Measurements from ENCODE around the gene KLHDC4. TPM values are rescaled to one million over a fixed set of nuclear protein-coding genes. Genes with fewer than 3 reads are reported as not detected.

The KLHDC4 gene
- total RNA-seq, 2 experiments from 2014 or later = 65.9 to 70.2 TPM

DNA sequence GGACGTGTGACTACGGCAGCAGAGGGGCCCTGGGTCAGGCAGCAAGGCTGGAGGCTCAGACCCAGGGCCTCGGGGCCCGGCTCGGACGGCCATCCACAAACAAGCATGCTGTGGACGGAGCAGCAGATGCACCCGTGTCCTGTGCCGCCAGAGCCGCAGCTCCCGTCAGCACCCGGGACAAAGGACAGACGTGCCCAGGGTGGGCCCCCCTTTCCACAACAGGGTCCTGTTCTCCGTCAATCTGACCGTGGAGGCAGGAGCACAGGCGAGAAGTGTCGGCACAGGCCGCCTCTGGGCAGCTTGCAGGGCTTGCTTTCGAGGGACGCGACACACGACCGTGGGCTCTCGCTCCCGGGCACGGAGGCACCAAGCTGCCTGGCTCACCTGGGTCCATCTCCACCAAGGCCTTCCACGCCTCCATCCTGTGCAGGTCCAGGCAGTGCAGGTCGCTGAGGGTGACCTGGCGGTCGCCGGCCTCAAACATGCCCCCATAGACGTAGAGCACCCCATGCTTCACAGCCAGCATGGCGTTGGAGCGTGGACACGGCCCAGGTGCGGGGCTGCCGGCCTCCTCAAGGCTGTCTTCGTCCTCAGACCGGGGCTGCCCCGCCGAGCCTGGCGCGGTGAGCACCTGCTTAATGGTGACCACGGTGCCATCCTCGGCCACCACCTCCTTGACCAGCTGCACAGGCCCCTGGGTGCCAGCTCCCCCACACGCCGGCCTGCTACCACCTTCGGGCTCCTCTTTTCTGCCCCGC lies 56.7 kb downstream of the KLHDC4 start:
- CTCF ChIA-PET = no interaction called here
- POLR2A ChIA-PET = interaction anchor here (0.6 kb wide), 1 partner anchor 227 kb away, joined by 3 read pairs; no protein-coding TSS in a partner anchor
- Mint-ChIP-seq H3K9me3 (no peaks in the 10 kb centered on the region), H3K4me1 (ENCODE audit: low read depth) (peaks cover 17% of the 10 kb centered on the region), H3K36me3 (peaks cover 17% of the 10 kb centered on the region), H3K27ac (no peak overlapping the region), H3K27me3 (no peaks in the 10 kb centered on the region), H3K4me3 (no peak overlapping the region)
- intact Hi-C loops (cut with micrococcal nuclease) = no loop called here
- DNase-seq = no peak

DNA sequence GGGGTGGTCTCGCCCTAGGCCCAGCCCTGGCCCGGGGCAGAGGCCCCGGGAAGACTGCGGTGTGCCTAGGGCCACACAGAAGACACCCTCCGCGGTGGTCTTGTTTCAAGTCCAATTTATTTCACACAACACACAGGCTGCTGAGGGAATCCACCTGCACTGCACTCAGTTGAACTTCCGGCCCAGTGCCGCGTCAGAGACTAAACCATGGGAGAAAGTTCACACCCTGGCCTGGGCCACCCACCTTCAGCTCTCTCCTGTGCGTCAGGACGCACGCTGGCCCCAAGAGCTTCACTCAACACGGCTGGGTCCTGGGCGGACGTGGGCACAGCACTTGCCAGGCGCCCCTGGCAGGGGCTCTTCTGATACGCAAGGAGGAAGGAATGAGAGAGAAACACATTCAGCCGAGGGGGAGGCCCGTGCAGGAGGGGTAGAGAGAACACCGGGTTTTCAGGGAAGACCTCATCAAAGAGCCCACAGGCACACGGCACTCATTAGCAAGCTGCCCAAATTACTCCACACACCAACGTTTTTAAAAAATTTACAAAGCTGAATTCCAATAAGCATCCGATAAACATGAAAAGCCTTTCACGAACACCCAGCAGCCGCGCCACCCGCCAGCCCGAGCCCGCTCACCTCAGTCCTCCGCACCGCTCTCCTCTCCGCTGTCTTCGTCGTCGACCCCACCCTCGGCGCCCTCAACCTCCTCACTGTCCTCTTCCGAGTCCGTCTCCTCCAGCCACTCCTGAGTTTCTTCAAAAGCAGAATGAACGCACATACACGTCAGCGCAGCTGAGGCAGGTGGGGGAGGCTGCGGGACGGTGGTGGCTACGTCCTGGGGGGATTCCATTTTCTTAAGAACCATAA lies 57.8 kb downstream of the KLHDC4 start:
- Mint-ChIP-seq H3K27ac (no peak overlapping the region), H3K4me3 (no peak overlapping the region), H3K4me1 (ENCODE audit: low read depth) (peaks cover 14% of the 10 kb centered on the region), H3K36me3 (peaks cover 18% of the 10 kb centered on the region), H3K9me3 (no peaks in the 10 kb centered on the region), H3K27me3 (no peaks in the 10 kb centered on the region)
- CTCF ChIA-PET = interaction anchor here (0.6 kb wide), 1 partner anchor 163 kb away, joined by 3 read pairs; no protein-coding TSS in a partner anchor
- DNase-seq = no peak
- POLR2A ChIA-PET = no interaction called here
- intact Hi-C loops (cut with micrococcal nuclease) = no loop called here

DNA sequence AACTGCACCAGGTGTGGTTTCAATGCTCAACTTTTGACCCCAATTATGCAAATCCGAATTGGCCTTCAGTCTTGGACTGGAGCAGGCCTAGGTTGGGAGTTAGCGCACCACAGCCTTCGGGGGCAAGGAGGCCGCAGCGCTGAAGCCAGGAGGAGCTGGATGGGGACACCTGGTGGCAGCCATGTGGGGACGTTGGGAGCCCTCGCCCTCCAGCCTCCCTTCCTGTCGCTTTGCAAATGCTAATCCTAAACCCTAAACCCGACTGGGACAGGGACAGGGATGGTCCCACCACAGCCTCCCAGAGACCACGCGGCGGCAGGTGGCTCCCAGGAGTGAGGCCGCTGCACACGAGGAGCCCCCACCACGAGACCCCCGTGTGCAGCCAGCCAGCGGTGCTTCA lies 58.7 kb downstream of the KLHDC4 start:
- intact Hi-C loops (cut with micrococcal nuclease) = no loop called here
- no peak for DNase-seq
- no peak overlapping the region for H3K27ac Mint-ChIP-seq
- ChIA-PET CTCF (no interaction called here), POLR2A (no interaction called here)
- no peak overlapping the region for H3K4me3 Mint-ChIP-seq
- H3K4me1 Mint-ChIP-seq (ENCODE audit: low read depth) = peaks cover 20% of the 10 kb centered on the region
- H3K36me3 Mint-ChIP-seq = peaks cover 22% of the 10 kb centered on the region
- no peaks in the 10 kb centered on the region for H3K27me3 Mint-ChIP-seq
- H3K9me3 Mint-ChIP-seq = no peaks in the 10 kb centered on the region

DNA sequence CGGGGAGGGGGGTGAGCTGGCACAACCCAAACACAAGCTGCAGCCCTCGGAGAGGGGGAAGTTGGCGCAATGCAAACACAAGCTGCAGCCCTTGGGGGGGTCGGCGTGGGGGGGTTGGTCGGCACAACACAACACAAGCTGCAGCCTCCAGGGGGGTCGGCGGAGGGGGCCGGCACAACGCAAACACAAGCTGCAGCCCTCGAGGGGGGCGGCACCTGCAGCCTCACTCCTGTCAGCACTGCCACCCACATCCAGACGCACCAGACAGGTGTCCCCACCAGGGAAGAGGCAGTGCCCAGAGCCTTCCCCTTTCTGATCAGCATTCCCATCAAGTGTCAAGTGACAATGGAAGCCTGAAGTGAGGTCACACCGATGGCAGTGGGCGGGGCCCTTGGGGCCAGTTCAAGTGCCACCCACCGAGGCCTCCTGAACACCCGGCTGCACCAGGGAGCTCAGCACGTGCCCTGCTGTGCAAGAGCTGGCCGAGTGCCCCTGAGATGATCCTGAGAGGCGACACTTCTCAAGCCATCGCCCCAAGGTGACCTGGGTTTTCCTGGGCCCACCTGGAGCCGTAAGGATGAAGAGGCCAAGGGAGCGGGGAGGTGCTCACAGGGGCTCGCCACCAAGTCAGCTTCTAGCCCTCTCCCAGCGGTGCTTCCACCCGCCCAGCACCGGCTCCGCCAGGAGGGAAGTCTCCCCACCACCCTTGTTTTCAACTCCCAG lies 59.3 kb downstream of the KLHDC4 start:
- ChIA-PET CTCF (interaction anchor here (1.2 kb wide), 1 partner anchor 72 kb away, joined by 3 read pairs; no protein-coding TSS in a partner anchor), POLR2A (no interaction called here)
- Mint-ChIP-seq H3K27me3 (no peaks in the 10 kb centered on the region), H3K9me3 (no peaks in the 10 kb centered on the region), H3K4me3 (no peak overlapping the region), H3K36me3 (peaks cover 25% of the 10 kb centered on the region), H3K4me1 (ENCODE audit: low read depth) (peaks cover 26% of the 10 kb centered on the region), H3K27ac (no peak overlapping the region)
- intact Hi-C loops (cut with micrococcal nuclease) = no loop called here
- no peak for DNase-seq

DNA sequence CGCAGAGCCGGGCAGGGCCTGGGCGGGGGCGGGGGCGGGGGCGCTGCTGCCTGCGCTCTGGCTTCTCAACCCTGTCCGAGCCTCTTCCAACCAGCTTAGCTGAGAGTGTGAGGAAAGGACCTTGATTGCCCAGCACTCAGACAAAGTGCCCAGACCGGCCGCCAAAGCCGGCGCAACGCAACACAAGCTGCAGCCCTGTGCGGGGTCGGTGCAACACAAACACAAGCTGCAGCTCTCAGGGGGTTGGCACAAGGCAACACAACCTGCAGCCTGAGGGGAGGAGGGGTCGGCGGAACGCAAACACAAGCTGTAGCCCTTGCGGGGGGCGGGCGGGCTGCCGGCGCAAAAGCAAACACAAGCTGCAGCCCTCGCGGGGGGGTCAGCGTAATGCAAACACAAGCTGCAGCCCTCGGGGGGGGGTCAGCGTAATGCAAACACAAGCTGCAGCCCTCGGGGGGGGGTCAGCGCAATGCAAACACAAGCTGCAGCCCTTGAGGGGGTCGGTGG lies 60.0 kb downstream of the KLHDC4 start:
- Mint-ChIP-seq H3K27me3 (no peaks in the 10 kb centered on the region), H3K9me3 (no peaks in the 10 kb centered on the region), H3K4me3 (no peak overlapping the region), H3K27ac (no peak overlapping the region), H3K4me1 (ENCODE audit: low read depth) (peaks cover 29% of the 10 kb centered on the region), H3K36me3 (peaks cover 25% of the 10 kb centered on the region)
- ChIA-PET POLR2A (no interaction called here), CTCF (interaction anchor here (1.2 kb wide), 1 partner anchor 73 kb away, joined by 3 read pairs; no protein-coding TSS in a partner anchor)
- intact Hi-C loops (cut with micrococcal nuclease) = no loop called here
- no peak for DNase-seq

DNA sequence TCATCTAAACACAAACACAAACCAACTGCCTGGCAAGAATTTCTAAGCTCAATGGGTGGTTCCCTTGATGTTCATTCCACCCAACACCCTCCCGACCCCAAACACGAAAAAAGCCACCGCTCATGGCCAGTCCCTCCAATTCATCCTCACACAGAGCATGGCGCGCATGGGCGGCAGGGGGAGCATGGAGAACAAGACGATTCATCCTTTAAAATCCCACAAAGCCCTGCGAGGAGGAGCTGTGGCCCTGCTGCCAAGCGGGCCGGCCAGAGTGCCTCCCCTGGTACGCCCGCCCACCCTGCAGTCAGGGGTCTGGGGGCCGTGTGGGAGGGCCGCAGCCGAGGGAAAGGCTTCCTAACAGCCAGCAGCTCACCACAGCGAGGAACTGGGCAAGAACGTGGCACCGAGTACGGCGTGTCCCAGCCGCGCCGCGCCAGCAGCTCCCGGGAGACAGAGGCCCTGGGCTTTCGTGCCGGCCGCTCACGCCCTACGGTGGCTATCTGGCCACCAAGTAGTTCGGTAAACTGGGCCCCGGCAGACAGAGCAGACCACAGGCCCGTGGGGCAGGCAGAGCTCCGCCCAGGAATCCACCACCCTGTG lies 60.9 kb downstream of the KLHDC4 start:
- intact Hi-C loops (cut with micrococcal nuclease) = no loop called here
- peaks cover 19% of the 10 kb centered on the region for H3K36me3 Mint-ChIP-seq
- POLR2A ChIA-PET = no interaction called here
- H3K9me3 Mint-ChIP-seq = no peaks in the 10 kb centered on the region
- H3K27ac Mint-ChIP-seq = no peak overlapping the region
- no peak for DNase-seq
- no peaks in the 10 kb centered on the region for H3K27me3 Mint-ChIP-seq
- CTCF ChIA-PET = no interaction called here
- no peak overlapping the region for H3K4me3 Mint-ChIP-seq
- H3K4me1 Mint-ChIP-seq (ENCODE audit: low read depth) = peaks cover 33% of the 10 kb centered on the region

DNA sequence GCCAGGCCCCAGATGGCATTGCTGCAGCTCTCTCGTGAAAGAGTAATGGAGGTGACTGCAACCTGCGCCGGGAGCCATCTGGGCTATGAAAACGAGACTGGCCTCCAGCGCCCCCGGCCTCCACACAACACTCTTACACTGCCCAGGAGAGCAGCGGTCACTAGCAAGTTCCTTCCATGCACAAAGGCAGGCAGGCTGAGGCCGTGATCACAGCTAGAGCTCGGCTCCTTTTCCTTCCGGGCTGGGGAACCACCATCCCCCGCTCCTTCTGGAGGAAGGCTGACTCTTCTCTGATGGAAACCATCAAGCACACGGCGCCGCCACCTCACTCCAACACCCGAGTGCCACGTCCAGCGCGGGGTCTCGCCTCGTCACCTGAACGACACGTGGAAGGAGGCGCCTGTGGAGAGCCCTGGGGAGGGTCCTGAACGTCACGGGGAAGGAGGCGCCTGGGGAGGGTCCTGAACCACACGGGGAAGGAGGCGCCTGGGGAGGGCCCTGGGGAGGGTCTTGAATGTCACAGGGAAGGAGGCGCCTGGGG lies 61.9 kb downstream of the KLHDC4 start:
- DNase-seq = no peak
- intact Hi-C loops (cut with micrococcal nuclease) = no loop called here
- H3K4me3 Mint-ChIP-seq = no peak overlapping the region
- POLR2A ChIA-PET = no interaction called here
- peak overlapping the region; percentile 49 for H3K27ac Mint-ChIP-seq
- H3K36me3 Mint-ChIP-seq = peaks cover 19% of the 10 kb centered on the region
- H3K27me3 Mint-ChIP-seq = no peaks in the 10 kb centered on the region
- CTCF ChIA-PET = interaction anchor here (1.7 kb wide), 1 partner anchor 11 kb away, joined by 3 read pairs; no protein-coding TSS in a partner anchor
- H3K4me1 Mint-ChIP-seq (ENCODE audit: low read depth) = peaks cover 40% of the 10 kb centered on the region
- H3K9me3 Mint-ChIP-seq = no peaks in the 10 kb centered on the region

DNA sequence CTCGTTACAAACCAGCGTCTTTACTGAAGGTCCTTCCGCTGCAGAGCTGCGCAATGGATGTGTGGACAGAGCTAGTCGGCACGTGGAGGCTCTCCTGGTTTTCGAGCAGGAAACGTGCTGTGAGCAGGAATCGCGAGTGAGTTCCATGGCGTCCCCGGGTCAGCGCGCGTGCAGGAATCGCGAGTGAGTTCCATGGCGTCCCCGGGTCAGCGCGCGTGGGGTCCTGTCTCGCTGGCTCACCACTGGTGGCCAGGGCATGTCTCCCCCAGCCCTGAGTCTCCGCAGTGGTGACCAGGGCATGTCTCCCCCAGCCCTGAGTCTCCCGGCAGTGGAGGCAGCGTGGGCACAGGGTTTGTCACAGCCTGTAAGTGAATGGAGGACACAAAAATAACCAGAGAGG lies 62.7 kb downstream of the KLHDC4 start:
- intact Hi-C loops (cut with micrococcal nuclease) = no loop called here
- DNase-seq = no peak
- ChIA-PET CTCF (interaction anchor here (0.7 to 1.7 kb wide), 4 partner anchors 10 to 194 kb away, joined by 3 to 7 read pairs (median 4); no protein-coding TSS in a partner anchor), POLR2A (no interaction called here)
- Mint-ChIP-seq H3K4me3 (no peak overlapping the region), H3K27ac (peak overlapping the region; percentile 69), H3K4me1 (ENCODE audit: low read depth) (peaks cover 49% of the 10 kb centered on the region), H3K36me3 (peaks cover 17% of the 10 kb centered on the region), H3K27me3 (no peaks in the 10 kb centered on the region), H3K9me3 (no peaks in the 10 kb centered on the region)

DNA sequence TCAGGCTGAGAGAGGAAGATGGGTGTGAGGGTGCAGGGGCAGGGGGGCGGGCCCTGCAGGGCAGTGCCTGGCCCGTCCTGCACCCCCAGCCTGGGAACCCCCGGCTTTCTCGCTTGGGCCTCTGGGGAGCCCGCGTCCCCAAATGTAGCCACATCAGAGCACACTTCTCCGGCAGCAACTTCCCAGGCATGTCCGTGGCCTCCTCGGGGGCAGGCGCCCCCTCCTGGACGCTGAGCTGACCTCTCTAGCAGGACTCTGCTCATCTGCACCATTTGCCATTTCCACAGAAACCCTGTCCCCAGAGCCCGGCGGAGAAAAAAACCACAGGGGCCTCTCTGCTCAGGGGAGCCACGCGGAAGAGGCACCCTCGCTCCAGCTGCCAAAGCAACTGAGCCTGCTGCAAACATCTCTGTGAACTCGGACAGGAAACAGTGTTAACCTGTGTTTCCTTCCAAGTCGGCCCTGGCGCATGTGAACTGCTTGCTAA lies 63.4 kb downstream of the KLHDC4 start:
- CTCF ChIA-PET = interaction anchor here (0.6 to 1.7 kb wide), 9 partner anchors 9 to 195 kb away, joined by 3 to 7 read pairs (median 3); partner anchors contain the start of gene KLHDC4
- Mint-ChIP-seq H3K36me3 (peaks cover 17% of the 10 kb centered on the region), H3K4me1 (ENCODE audit: low read depth) (peaks cover 54% of the 10 kb centered on the region), H3K27ac (peak overlapping the region; percentile 69), H3K27me3 (no peaks in the 10 kb centered on the region), H3K4me3 (no peak overlapping the region), H3K9me3 (no peaks in the 10 kb centered on the region)
- intact Hi-C loops (cut with micrococcal nuclease) = no loop called here
- POLR2A ChIA-PET = no interaction called here
- peak; percentile 76 for DNase-seq

DNA sequence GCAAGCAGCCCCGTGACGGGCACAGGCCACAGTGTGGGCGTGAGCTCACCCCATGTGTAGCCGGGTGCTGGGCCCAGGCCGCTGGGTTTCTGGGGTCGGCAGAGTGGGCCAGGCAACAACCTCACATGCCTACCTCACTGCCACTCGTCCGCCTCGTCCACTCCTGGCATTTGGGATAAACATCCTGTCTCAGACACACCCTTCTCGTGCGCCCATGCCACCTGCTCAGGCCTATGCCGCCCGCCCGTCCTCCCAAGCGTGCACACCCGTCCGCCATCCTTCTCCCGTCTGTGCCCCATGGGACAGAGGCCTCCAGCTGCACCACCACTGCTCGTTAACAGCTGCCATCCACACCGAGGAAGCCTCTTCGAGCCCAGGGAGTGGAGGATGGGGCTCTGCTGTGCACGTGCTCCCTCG lies 64.3 kb downstream of the KLHDC4 start:
- Mint-ChIP-seq H3K36me3 (peaks cover 14% of the 10 kb centered on the region), H3K27ac (peak overlapping the region; percentile 69), H3K4me1 (ENCODE audit: low read depth) (peaks cover 54% of the 10 kb centered on the region), H3K9me3 (no peaks in the 10 kb centered on the region), H3K4me3 (no peak overlapping the region), H3K27me3 (no peaks in the 10 kb centered on the region)
- CTCF ChIA-PET = interaction anchor here (0.9 to 1.3 kb wide), 3 partner anchors 13 to 78 kb away, joined by 3 read pairs; no protein-coding TSS in a partner anchor
- POLR2A ChIA-PET = no interaction called here
- DNase-seq = no peak
- intact Hi-C loops (cut with micrococcal nuclease) = no loop called here

DNA sequence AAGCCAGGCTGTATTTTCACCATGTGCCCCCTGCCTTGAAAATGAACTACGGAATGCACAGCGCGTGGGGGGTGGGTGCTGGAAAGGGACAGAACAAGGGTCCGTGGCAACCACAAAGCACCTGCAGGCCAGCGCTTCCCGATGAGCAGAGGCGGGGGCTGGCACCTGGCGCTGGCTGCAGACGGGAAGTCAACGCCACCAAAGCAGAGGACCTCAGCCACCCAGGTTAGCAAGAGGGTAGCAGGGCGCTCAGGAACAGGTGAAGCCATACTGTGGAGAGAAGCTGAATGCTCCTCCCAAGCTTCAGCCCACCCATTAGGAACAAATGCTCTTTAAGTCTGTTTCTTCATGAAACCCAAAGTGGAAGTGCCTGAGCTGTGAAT lies 64.7 kb downstream of the KLHDC4 start:
- ChIA-PET CTCF (interaction anchor here (0.9 kb wide), 1 partner anchor 78 kb away, joined by 3 read pairs; no protein-coding TSS in a partner anchor), POLR2A (no interaction called here)
- H3K27me3 Mint-ChIP-seq = no peaks in the 10 kb centered on the region
- no peak overlapping the region for H3K4me3 Mint-ChIP-seq
- H3K27ac Mint-ChIP-seq = no peak overlapping the region
- H3K36me3 Mint-ChIP-seq = peaks cover 17% of the 10 kb centered on the region
- peaks cover 54% of the 10 kb centered on the region for H3K4me1 Mint-ChIP-seq (ENCODE audit: low read depth)
- intact Hi-C loops (cut with micrococcal nuclease) = no loop called here
- H3K9me3 Mint-ChIP-seq = no peaks in the 10 kb centered on the region
- no peak for DNase-seq
